Spinal cord (tissue), 9 donors: ENCODE data around the gene OR8D4. TPM values are rescaled to one million over a fixed set of nuclear protein-coding genes. Genes with fewer than 3 reads are reported as not detected.

Experiments
- DNase-seq, 6 donors: peaks; one replicate each; pipeline versions ENCODE4 v3.0.0 to v3.0.0-alpha.2; 2013 to 2015; ENCODE audit warnings: low spot score in 6 of 6, low read depth in 4 of 6
- H3K27ac ChIP-seq: one replicate; pipeline ENCODE4 v1.5.1; 2013; ENCODE audit warnings: low read depth, low read length, control low read depth
- H3K27me3 ChIP-seq: one replicate; pipeline ENCODE4 v1.6.1; 2013; ENCODE audit warnings: low read length; ENCODE audit not compliant: control insufficient read depth, insufficient read depth
- H3K36me3 ChIP-seq: one replicate; pipeline ENCODE4 v1.6.1; 2013; ENCODE audit warnings: low read length; ENCODE audit not compliant: control insufficient read depth, insufficient read depth
- H3K4me1 ChIP-seq: one replicate; pipeline ENCODE4 v1.6.1; 2013; ENCODE audit warnings: low read length; ENCODE audit not compliant: control insufficient read depth, insufficient read depth
- H3K4me3 ChIP-seq: one replicate; pipeline ENCODE4 v1.5.1; 2013; ENCODE audit warnings: low read depth, low read length, control low read depth
- H3K9me3 ChIP-seq: one replicate; pipeline ENCODE4 v1.6.1; 2013; ENCODE audit warnings: low read length; ENCODE audit not compliant: control insufficient read depth, insufficient read depth
- polyA plus RNA-seq, 2 donors: library from polyadenylated mRNA; unstranded; fragments of 120-200 nt; gene quantifications; one replicate each; pipeline ENCODE4 v1.2.1, GENCODE V29; 2013; ENCODE audit not compliant: insufficient read length in 2 of 2
- total RNA-seq, 2 donors: library from RNA; depleted of rRNA in 1 of 2; stranded (reverse); fragments of 120-200 nt in 1 of 2; fragments of >200 nt in 1 of 2; gene quantifications; one replicate each; pipeline versions ENCODE4 v1.2.3 to v1.2.4, GENCODE V29; 2013 to 2014

Gene OR8D4
- total and polyA plus RNA-seq, 4 donors, result 0.06 to 0.10 TPM; not detected in 2

GRCh38 chr11:123956752-123957151, 54.8 kb downstream of the OR8D4 start:
- no peak overlapping the region for H3K4me3 ChIP-seq
- no peaks in the 10 kb centered on the region for H3K27me3 ChIP-seq
- H3K4me1 ChIP-seq, result no peaks in the 10 kb centered on the region
- no peaks in the 10 kb centered on the region for H3K9me3 ChIP-seq
- DNase-seq, result no peak
- no peaks in the 10 kb centered on the region for H3K36me3 ChIP-seq
- no peak overlapping the region for H3K27ac ChIP-seq

Other genes with a start within 250 kb of the OR8D4 start
- 10 to 100 TPM; 21.0 to 54.7 TPM for gene SCN3B, start 247.5 kb upstream of the OR8D4 start, total RNA-seq
- gene SCN3B, start 247.5 kb upstream of the OR8D4 start, polyA plus RNA-seq, result 10 to 100 TPM; 93.1 to 97.5 TPM
- gene ZNF202, start 160.5 kb upstream of the OR8D4 start, total RNA-seq, result 10 to 100 TPM; 10.7 to 11.1 TPM
- 10 to 100 TPM; 13.9 to 15.0 TPM for gene ZNF202, start 160.5 kb upstream of the OR8D4 start, polyA plus RNA-seq
- not detected for gene OR6X1, start 147.6 kb upstream of the OR8D4 start, total RNA-seq
- gene OR6X1, start 147.6 kb upstream of the OR8D4 start, polyA plus RNA-seq, result not detected
- not detected for gene OR6M1, start 95.8 kb upstream of the OR8D4 start, total RNA-seq
- gene OR6M1, start 95.8 kb upstream of the OR8D4 start, polyA plus RNA-seq, result not detected
- not detected for gene TMEM225, start 16.5 kb upstream of the OR8D4 start, total RNA-seq
- gene TMEM225, start 16.5 kb upstream of the OR8D4 start, polyA plus RNA-seq, result not detected
- gene OR4D5, start 37.5 kb downstream of the OR8D4 start, total RNA-seq, result not detected
- gene OR4D5, start 37.5 kb downstream of the OR8D4 start, polyA plus RNA-seq, result not detected
- gene OR6T1, start 41.7 kb downstream of the OR8D4 start, total RNA-seq, result not detected
- not detected for gene OR6T1, start 41.7 kb downstream of the OR8D4 start, polyA plus RNA-seq
- not detected for gene OR10S1, start 75.6 kb downstream of the OR8D4 start, total RNA-seq
- gene OR10S1, start 75.6 kb downstream of the OR8D4 start, polyA plus RNA-seq, result not detected
- gene OR10G6, start 93.0 kb downstream of the OR8D4 start, total RNA-seq, result not detected
- not detected for gene OR10G6, start 93.0 kb downstream of the OR8D4 start, polyA plus RNA-seq
- not detected for gene OR10G4, start 110.8 kb downstream of the OR8D4 start, total RNA-seq
- gene OR10G4, start 110.8 kb downstream of the OR8D4 start, polyA plus RNA-seq, result not detected
- gene OR10G9, start 120.8 kb downstream of the OR8D4 start, total RNA-seq, result not detected
- not detected for gene OR10G9, start 120.8 kb downstream of the OR8D4 start, polyA plus RNA-seq
- not detected for gene OR10G8, start 124.6 kb downstream of the OR8D4 start, total RNA-seq
- gene OR10G8, start 124.6 kb downstream of the OR8D4 start, polyA plus RNA-seq, result not detected
- gene OR10G7, start 139.2 kb downstream of the OR8D4 start, total RNA-seq, result not detected
- gene OR10G7, start 139.2 kb downstream of the OR8D4 start, polyA plus RNA-seq, result not detected
- 10 to 100 TPM; 22.8 to 50.4 TPM for gene VWA5A, start 213.3 kb downstream of the OR8D4 start, total RNA-seq
- gene VWA5A, start 213.3 kb downstream of the OR8D4 start, polyA plus RNA-seq, result 10 to 100 TPM; 38.4 to 41.5 TPM